ENCODE measurements around the gene CYP4V2.

Gene CYP4V2

GRCh38 chr4:186191200-186192065 is at the start of gene CYP4V2:
TSS of gene CYP4V2 (plus strand) at chr4:186191567. CDS start at chr4:186191824, 257 bp downstream.
- DNase-seq (ENCODE audit: low spot score), result peak; percentile 83

- DNase-seq (ENCODE audit: low spot score), result peak; percentile 51
These were observed 47.0 kb upstream of the CYP4V2 start for GRCh38 chr4:186144198-186144945.

- peak; percentile 64 for DNase-seq (ENCODE audit: low spot score)
These were observed 46.3 kb upstream of the CYP4V2 start for GRCh38 chr4:186144946-186145569.

GRCh38 chr4:186146458-186146857 is 44.9 kb upstream of the CYP4V2 start:
- DNase-seq (ENCODE audit: low spot score), result no peak

GRCh38 chr4:186148336-186148975 is 42.9 kb upstream of the CYP4V2 start:
- no peak for DNase-seq (ENCODE audit: low spot score)

GRCh38 chr4:186149872-186150271 is 41.5 kb upstream of the CYP4V2 start:
- DNase-seq (ENCODE audit: low spot score), result no peak

GRCh38 chr4:186150926-186151325 is 40.4 kb upstream of the CYP4V2 start:
- no peak for DNase-seq (ENCODE audit: low spot score)

GRCh38 chr4:186151499-186151898 is 39.9 kb upstream of the CYP4V2 start:
- no peak for DNase-seq (ENCODE audit: low spot score)

GRCh38 chr4:186158021-186158813 is 33.1 kb upstream of the CYP4V2 start:
- DNase-seq (ENCODE audit: low spot score), result no peak

- DNase-seq (ENCODE audit: low spot score), result no peak
These were observed 32.4 kb upstream of the CYP4V2 start for GRCh38 chr4:186158966-186159365.

GRCh38 chr4:186159613-186160012 is 31.8 kb upstream of the CYP4V2 start:
- no peak for DNase-seq (ENCODE audit: low spot score)

- no peak for DNase-seq (ENCODE audit: low spot score)
These were observed 30.2 kb upstream of the CYP4V2 start for GRCh38 chr4:186161138-186161537.

GRCh38 chr4:186166852-186167512 is 24.4 kb upstream of the CYP4V2 start:
- DNase-seq (ENCODE audit: low spot score), result no peak

GRCh38 chr4:186167605-186168004 is 23.8 kb upstream of the CYP4V2 start:
- DNase-seq (ENCODE audit: low spot score), result no peak

- no peak for DNase-seq (ENCODE audit: low spot score)
These were observed 22.6 kb upstream of the CYP4V2 start for GRCh38 chr4:186168750-186169149.

GRCh38 chr4:186169333-186169944 is 21.9 kb upstream of the CYP4V2 start:
- DNase-seq (ENCODE audit: low spot score), result no peak

GRCh38 chr4:186169945-186170802 is 21.2 kb upstream of the CYP4V2 start:
- DNase-seq (ENCODE audit: low spot score), result no peak

- no peak for DNase-seq (ENCODE audit: low spot score)
These were observed 20.4 kb upstream of the CYP4V2 start for GRCh38 chr4:186170966-186171365.

- no peak for DNase-seq (ENCODE audit: low spot score)
These were observed 18.8 kb upstream of the CYP4V2 start for GRCh38 chr4:186172546-186172945.
